Measurements from ENCODE around the gene DAG1.

DAG1 gene

DNA sequence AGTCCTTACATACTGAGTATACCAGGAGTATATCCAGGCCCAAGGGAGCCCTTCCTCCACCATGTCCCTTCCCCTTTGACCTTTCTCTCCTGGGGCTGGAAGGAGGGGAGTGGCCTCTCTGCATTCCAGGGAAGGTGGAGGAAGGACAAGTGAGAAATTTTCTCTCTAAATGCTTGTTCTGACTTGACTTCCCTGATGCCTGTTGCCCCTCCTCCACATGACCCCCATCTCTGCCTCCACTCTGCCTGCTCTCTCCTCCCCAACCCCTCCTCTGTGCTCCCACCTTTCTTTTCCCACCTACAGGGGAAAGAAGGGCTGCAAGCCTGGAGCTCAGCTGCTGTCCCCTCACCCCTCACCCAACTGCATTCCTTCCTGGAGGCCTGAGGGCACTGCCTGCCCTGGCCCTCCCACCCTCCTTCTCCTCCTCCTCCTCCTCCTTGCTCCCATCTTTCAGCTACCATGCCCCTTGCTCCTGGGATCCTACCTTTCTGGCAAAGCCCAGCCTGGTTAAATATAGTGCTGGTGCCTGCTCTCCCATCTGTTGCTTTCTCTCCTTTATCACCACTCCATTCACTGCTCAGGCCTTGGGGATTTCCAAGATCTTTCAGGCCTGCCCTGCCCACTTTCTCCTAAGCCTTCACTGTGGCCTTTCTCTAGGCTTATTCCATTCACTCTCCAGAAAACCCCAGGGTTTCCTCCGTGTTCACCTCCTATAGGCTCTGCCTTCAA, 8.5 kb upstream of the DAG1 start:
- peaks cover 16% of the 10 kb centered on the region for H3K4me1 ChIP-seq (ENCODE audit: insufficient read depth, poor library complexity, severe bottlenecking)
- DNase-seq (ENCODE audit: low spot score) (no peak), ATAC-seq (ENCODE audit: low read depth) (peak; percentile 40)
- TF ChIP-seq, protein P1, sequence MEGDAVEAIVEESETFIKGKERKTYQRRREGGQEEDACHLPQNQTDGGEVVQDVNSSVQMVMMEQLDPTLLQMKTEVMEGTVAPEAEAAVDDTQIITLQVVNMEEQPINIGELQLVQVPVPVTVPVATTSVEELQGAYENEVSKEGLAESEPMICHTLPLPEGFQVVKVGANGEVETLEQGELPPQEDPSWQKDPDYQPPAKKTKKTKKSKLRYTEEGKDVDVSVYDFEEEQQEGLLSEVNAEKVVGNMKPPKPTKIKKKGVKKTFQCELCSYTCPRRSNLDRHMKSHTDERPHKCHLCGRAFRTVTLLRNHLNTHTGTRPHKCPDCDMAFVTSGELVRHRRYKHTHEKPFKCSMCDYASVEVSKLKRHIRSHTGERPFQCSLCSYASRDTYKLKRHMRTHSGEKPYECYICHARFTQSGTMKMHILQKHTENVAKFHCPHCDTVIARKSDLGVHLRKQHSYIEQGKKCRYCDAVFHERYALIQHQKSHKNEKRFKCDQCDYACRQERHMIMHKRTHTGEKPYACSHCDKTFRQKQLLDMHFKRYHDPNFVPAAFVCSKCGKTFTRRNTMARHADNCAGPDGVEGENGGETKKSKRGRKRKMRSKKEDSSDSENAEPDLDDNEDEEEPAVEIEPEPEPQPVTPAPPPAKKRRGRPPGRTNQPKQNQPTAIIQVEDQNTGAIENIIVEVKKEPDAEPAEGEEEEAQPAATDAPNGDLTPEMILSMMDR (IDR thresholded peaks at IDR 0.05; ENCODE audit: poor library complexity, severe bottlenecking), result no peak
- H3K4me3 ChIP-seq (ENCODE audit: severe bottlenecking), result no peak overlapping the region
- peak overlapping the region; percentile 53 for H3K27ac ChIP-seq (ENCODE audit: poor library complexity, severe bottlenecking)
- H3K27me3 ChIP-seq (ENCODE audit: insufficient read depth, poor library complexity, severe bottlenecking), result no peaks in the 10 kb centered on the region
- H3K9me3 ChIP-seq (ENCODE audit: severe bottlenecking), result no peaks in the 10 kb centered on the region
- H3K36me3 ChIP-seq (ENCODE audit: low read depth), result no peaks in the 10 kb centered on the region

DNA sequence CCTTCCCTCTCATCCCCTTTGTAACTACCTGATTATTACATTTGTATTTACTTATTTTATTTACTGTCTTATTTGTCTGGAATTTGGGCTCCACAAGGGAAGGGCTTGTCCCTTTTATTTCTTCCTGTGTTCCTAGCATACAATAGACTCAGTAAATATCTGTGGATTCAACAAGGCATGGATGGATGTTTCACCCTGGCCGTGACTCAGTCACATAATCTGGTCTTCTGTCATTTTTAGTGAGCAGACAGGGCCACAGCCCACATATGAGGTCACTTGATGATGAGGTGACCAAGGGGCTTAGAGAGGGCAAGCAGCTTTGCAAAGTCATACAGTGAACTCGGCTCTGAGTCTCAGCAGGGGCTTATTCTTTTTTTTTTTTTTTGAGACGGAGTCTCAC, 7.8 kb upstream of the DAG1 start:
- H3K9me3 ChIP-seq (ENCODE audit: severe bottlenecking), result no peaks in the 10 kb centered on the region
- ATAC-seq (ENCODE audit: low read depth) (no peak), DNase-seq (ENCODE audit: low spot score) (no peak)
- H3K27me3 ChIP-seq (ENCODE audit: insufficient read depth, poor library complexity, severe bottlenecking), result no peaks in the 10 kb centered on the region
- H3K4me1 ChIP-seq (ENCODE audit: insufficient read depth, poor library complexity, severe bottlenecking), result peaks cover 16% of the 10 kb centered on the region
- TF ChIP-seq, protein P1 (IDR thresholded peaks at IDR 0.05; ENCODE audit: poor library complexity, severe bottlenecking), result no peak
- H3K4me3 ChIP-seq (ENCODE audit: severe bottlenecking), result no peak overlapping the region
- H3K36me3 ChIP-seq (ENCODE audit: low read depth), result no peaks in the 10 kb centered on the region
- peak overlapping the region; percentile 53 for H3K27ac ChIP-seq (ENCODE audit: poor library complexity, severe bottlenecking)

DNA sequence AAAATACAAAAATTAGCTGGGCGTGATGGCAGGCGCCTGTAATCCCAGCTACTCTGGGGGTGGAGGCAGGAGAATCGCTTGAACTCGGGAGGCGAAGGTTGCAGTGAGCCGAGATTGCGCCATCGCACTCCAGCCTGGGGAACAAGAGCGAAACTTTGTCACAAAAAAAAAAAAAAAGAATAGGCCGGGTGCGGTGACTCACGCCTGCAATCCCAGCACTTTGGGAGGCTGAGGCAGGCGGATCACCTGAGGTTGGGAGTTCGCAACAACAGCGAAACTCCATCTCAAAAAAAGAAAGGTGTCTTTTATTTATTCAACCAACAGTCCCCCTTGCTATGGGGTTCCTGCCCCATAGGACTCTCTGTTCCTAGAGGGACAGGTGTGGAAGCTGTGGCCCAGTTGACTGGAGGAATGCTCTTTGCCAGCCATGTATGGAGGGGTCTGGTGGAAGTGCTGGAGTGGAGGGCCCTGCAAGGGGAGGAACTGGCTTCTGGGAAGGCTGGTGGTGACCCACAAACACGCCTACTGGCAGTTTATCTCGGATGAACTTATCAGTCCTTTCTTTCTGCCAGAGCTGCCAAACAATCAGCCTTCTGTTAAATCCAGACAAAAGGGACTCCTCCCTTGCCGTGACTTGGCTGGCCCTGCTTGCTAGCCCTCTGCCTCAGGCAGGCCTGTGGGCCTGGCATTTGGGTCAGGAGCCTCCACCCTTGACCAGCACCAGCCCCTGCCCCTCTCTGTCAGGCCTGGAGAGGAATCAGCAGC, 4.6 kb upstream of the DAG1 start:
- Histone ChIP-seq H3K4me1 (ENCODE audit: insufficient read depth, poor library complexity, severe bottlenecking) (peaks cover 22% of the 10 kb centered on the region), H3K27me3 (ENCODE audit: insufficient read depth, poor library complexity, severe bottlenecking) (no peaks in the 10 kb centered on the region), H3K27ac (ENCODE audit: poor library complexity, severe bottlenecking) (no peak overlapping the region), H3K9me3 (ENCODE audit: severe bottlenecking) (no peaks in the 10 kb centered on the region), H3K4me3 (ENCODE audit: severe bottlenecking) (no peak overlapping the region), H3K36me3 (ENCODE audit: low read depth) (no peaks in the 10 kb centered on the region)
- DNase-seq (ENCODE audit: low spot score), result no peak
- TF ChIP-seq, protein P1 (IDR thresholded peaks at IDR 0.05; ENCODE audit: poor library complexity, severe bottlenecking), result no peak
- ATAC-seq (ENCODE audit: low read depth), result no peak

DNA sequence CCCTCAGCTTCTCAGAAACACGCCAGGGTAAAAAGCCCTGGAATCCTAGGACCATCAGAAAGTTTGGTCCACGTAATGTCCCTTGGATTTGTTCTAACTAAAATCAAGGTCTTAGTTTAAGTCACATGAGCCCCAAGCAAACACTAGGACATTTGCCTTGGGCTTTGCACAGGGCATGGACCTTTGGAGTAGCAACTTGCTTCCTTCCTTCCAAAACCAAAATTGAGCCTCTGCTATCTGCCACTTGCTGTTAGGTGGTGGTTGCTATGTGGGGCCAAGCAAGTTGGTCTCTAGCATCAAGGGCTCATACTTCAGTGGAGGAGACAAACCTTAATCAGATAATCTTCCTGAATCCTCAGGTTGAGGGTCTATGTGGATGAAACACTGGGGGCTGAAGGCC, 4.0 kb upstream of the DAG1 start:
- no peak for DNase-seq (ENCODE audit: low spot score)

More for the DNA sequence above, 4.0 kb upstream of the DAG1 start:
- Histone ChIP-seq H3K27me3 (ENCODE audit: insufficient read depth, poor library complexity, severe bottlenecking) (no peaks in the 10 kb centered on the region), H3K36me3 (ENCODE audit: low read depth) (no peaks in the 10 kb centered on the region), H3K4me3 (ENCODE audit: severe bottlenecking) (no peak overlapping the region), H3K27ac (ENCODE audit: poor library complexity, severe bottlenecking) (no peak overlapping the region), H3K9me3 (ENCODE audit: severe bottlenecking) (no peaks in the 10 kb centered on the region), H3K4me1 (ENCODE audit: insufficient read depth, poor library complexity, severe bottlenecking) (peaks cover 19% of the 10 kb centered on the region)
- TF ChIP-seq, protein P1 (IDR thresholded peaks at IDR 0.05; ENCODE audit: poor library complexity, severe bottlenecking), result no peak
- ATAC-seq (ENCODE audit: low read depth), result no peak
